Right ventricle myocardium superior (tissue), 1 donor: ENCODE measurements around the gene PPP2R1A. TPM values are rescaled to one million over a fixed set of nuclear protein-coding genes. Genes with fewer than 3 reads are reported as not detected.

Experiments used
- microRNA-seq: library from miRNA; unstranded; fragments of <30 nt; microRNA quantifications from one replicate; pipeline ENCODE4 v1.2.0, GENCODE V29; 2020
- total RNA-seq: library from RNA; stranded (reverse); fragmentation: NEBNext Ultra II Directional; extraction: Animal tissue kit (Norgen Biotek cat#: 25700); gene quantifications from one replicate; pipeline ENCODE4 v1.2.1, GENCODE V29; 2021
- donor health status: DM: no; HTN: yes; CAD: no; lungs with severe emphysema.

PPP2R1A gene
- total RNA-seq, 1 donor from 2014 or later, result 339 TPM

Small RNA genes lying within 50 kb of the gene (microRNA-seq; reads per million reads assigned to microRNA genes)
- not detected for gene MIR6801

Other genes starting within 250 kb of the PPP2R1A start
- 7.6 TPM for gene ZNF350, start 203.2 kb upstream of the PPP2R1A start, total RNA-seq
- 9.6 TPM for gene ZNF615, start 181.8 kb upstream of the PPP2R1A start, total RNA-seq
- 5.3 TPM for gene ZNF614, start 161.7 kb upstream of the PPP2R1A start, total RNA-seq
- gene ZNF432, start 141.2 kb upstream of the PPP2R1A start, total RNA-seq, result 8.2 TPM
- gene ZNF841, start 94.3 kb upstream of the PPP2R1A start, total RNA-seq, result 5.2 TPM
- gene ZNF616, start 50.1 kb upstream of the PPP2R1A start, total RNA-seq, result 4.8 TPM
- 7.0 TPM for gene ZNF836, start 18.4 kb upstream of the PPP2R1A start, total RNA-seq
- gene ZNF766, start 79.5 kb downstream of the PPP2R1A start, total RNA-seq, result 11.1 TPM
- 15.9 TPM for gene ZNF480, start 107.1 kb downstream of the PPP2R1A start, total RNA-seq
- 3.0 TPM for gene ZNF610, start 146.2 kb downstream of the PPP2R1A start, total RNA-seq
- gene ZNF880, start 179.9 kb downstream of the PPP2R1A start, total RNA-seq, result 19.4 TPM
- 10.8 TPM for gene ZNF528, start 207.8 kb downstream of the PPP2R1A start, total RNA-seq
- 0.43 TPM for gene ZNF534, start 239.1 kb downstream of the PPP2R1A start, total RNA-seq